ENCODE data around the gene PANK3.

PANK3 gene

DNA sequence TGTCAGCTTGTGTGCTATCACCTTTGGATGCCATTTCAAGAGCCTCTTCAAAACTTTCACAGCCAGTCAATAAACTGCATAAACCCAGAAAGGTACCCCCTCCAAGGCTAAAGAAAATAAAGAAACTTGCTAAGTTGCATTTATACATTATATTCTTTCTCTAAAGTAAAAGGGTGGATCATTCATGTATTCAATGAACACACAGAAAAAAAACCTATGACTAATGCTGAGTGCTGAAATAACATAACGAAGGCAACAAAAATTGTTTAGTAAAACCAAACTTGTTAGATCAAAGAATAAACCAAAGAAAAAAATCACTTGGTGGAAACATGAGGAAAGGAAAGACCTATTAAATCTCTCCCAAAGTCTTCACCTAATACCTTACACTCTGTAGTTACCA is 15.2 kb downstream of the PANK3 start:
- ChIA-PET POLR2A (no interaction called here), CTCF (no interaction called here)
- DNase-seq (ENCODE audit: extremely low spot score), result no peak
- TF ChIP-seq, protein P1, sequence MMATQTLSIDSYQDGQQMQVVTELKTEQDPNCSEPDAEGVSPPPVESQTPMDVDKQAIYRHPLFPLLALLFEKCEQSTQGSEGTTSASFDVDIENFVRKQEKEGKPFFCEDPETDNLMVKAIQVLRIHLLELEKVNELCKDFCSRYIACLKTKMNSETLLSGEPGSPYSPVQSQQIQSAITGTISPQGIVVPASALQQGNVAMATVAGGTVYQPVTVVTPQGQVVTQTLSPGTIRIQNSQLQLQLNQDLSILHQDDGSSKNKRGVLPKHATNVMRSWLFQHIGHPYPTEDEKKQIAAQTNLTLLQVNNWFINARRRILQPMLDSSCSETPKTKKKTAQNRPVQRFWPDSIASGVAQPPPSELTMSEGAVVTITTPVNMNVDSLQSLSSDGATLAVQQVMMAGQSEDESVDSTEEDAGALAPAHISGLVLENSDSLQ (IDR thresholded peaks at IDR 0.05), result no peak
- no peak for TF ChIP-seq SP1 (IDR thresholded peaks at IDR 0.05)
- no peak for TF ChIP-seq L3MBTL2 (conservative IDR thresholded peaks at IDR 0.05)
- TF ChIP-seq FOXM1 (IDR thresholded peaks at IDR 0.05; ENCODE audit: borderline replicate concordance), result no peak
- no peak for TF ChIP-seq TARDBP (IDR thresholded peaks at IDR 0.05)
- TF ChIP-seq ELF4 (IDR thresholded peaks at IDR 0.05), result no peak
- TF ChIP-seq SUZ12 (IDR thresholded peaks at IDR 0.05), result no peak
- no peak for TF ChIP-seq ZNF384 (IDR thresholded peaks at IDR 0.05)
- no peak for TF ChIP-seq CTBP1 (IDR thresholded peaks at IDR 0.05; ENCODE audit: borderline replicate concordance)
- no peak for TF ChIP-seq FOXA1 (IDR thresholded peaks at IDR 0.05)
- no peak for TF ChIP-seq HDGF (IDR thresholded peaks at IDR 0.05; ENCODE audit: borderline replicate concordance)
- no peak for TF ChIP-seq FOXK2 (IDR thresholded peaks at IDR 0.05)
- TF ChIP-seq NFRKB (IDR thresholded peaks at IDR 0.05), result no peak
- no peak for TF ChIP-seq BHLHE40 (IDR thresholded peaks at IDR 0.05; ENCODE audit: borderline replicate concordance)

DNA sequence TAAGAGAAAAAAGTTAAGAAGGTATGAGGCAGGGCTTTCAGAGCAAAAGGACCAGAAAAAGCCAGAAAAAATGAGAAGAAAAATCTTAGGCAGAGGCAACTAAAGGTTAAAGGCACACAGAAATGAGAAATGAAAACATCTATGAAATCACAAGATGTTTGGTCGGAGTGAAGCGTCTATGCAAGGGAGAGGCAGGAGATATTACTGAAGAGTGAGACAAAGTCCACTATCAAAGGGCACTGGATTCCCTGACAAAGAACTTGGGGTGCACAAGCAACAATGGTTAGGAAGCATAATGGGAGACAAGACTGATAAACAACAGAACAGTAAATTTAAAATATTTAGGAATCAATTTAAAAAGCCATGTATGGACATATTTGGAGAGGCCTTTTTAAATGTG is 16.9 kb downstream of the PANK3 start:
- TF ChIP-seq, protein P1 (IDR thresholded peaks at IDR 0.05), result no peak
- TF ChIP-seq TARDBP (IDR thresholded peaks at IDR 0.05) (no peak), L3MBTL2 (conservative IDR thresholded peaks at IDR 0.05) (no peak), SP1 (IDR thresholded peaks at IDR 0.05) (no peak), SUZ12 (IDR thresholded peaks at IDR 0.05) (no peak), FOXM1 (IDR thresholded peaks at IDR 0.05; ENCODE audit: borderline replicate concordance) (no peak), FOXA1 (IDR thresholded peaks at IDR 0.05) (no peak), ARNT (IDR thresholded peaks at IDR 0.05) (no peak), NFRKB (IDR thresholded peaks at IDR 0.05) (no peak), LEF1 (IDR thresholded peaks at IDR 0.05; ENCODE audit: borderline replicate concordance) (no peak), HDGF (IDR thresholded peaks at IDR 0.05; ENCODE audit: borderline replicate concordance) (no peak), ELF4 (IDR thresholded peaks at IDR 0.05) (no peak), ZNF384 (IDR thresholded peaks at IDR 0.05) (no peak), BHLHE40 (IDR thresholded peaks at IDR 0.05; ENCODE audit: borderline replicate concordance) (no peak), CTBP1 (IDR thresholded peaks at IDR 0.05; ENCODE audit: borderline replicate concordance) (no peak), FOXK2 (IDR thresholded peaks at IDR 0.05) (no peak)
- no peak for DNase-seq (ENCODE audit: extremely low spot score)
- POLR2A ChIA-PET, result no interaction called here
- CTCF ChIA-PET, result no interaction called here

DNA sequence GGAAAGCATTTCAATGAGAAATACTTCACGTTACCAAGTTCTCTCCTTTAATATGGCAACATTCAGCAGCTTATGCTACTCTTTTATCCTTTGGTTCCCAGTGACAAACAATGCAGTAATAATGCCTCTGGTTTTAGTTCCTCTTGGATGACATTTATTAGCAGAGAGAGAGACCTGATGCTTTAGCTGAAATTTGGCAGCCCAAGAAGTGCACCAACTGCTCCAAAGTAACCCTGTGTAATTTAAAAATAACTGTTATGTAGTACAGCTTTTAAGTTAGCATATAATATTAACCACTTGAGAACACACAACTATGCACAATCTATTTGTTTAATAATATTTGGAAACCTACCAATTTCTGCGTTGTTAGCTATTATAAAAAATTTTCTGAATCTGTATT is 21.8 kb downstream of the PANK3 start:
- CTCF ChIA-PET, result no interaction called here
- POLR2A ChIA-PET, result interaction anchor here (1.2 kb wide), 1 partner anchor 22 kb away, joined by 3 read pairs; the partner anchor contains the start of gene PANK3
- DNase-seq (ENCODE audit: extremely low spot score), result no peak
- no peak for TF ChIP-seq LEF1 (IDR thresholded peaks at IDR 0.05; ENCODE audit: borderline replicate concordance)
- no peak for TF ChIP-seq L3MBTL2 (conservative IDR thresholded peaks at IDR 0.05)
- no peak for TF ChIP-seq BHLHE40 (IDR thresholded peaks at IDR 0.05; ENCODE audit: borderline replicate concordance)
- no peak for TF ChIP-seq FOXM1 (IDR thresholded peaks at IDR 0.05; ENCODE audit: borderline replicate concordance)
- TF ChIP-seq SUZ12 (IDR thresholded peaks at IDR 0.05), result no peak
- no peak for TF ChIP-seq CTBP1 (IDR thresholded peaks at IDR 0.05; ENCODE audit: borderline replicate concordance)
- TF ChIP-seq NFRKB (IDR thresholded peaks at IDR 0.05), result no peak
- TF ChIP-seq FOXA1 (IDR thresholded peaks at IDR 0.05), result no peak
- no peak for TF ChIP-seq ELF4 (IDR thresholded peaks at IDR 0.05)
- TF ChIP-seq ARNT (IDR thresholded peaks at IDR 0.05), result no peak
- TF ChIP-seq ZNF384 (IDR thresholded peaks at IDR 0.05), result no peak
- TF ChIP-seq SP1 (IDR thresholded peaks at IDR 0.05), result no peak
- no peak for TF ChIP-seq FOXK2 (IDR thresholded peaks at IDR 0.05)
- TF ChIP-seq HDGF (IDR thresholded peaks at IDR 0.05; ENCODE audit: borderline replicate concordance), result no peak
- TF ChIP-seq TARDBP (IDR thresholded peaks at IDR 0.05), result no peak
- TF ChIP-seq, protein P1 (IDR thresholded peaks at IDR 0.05), result no peak

DNA sequence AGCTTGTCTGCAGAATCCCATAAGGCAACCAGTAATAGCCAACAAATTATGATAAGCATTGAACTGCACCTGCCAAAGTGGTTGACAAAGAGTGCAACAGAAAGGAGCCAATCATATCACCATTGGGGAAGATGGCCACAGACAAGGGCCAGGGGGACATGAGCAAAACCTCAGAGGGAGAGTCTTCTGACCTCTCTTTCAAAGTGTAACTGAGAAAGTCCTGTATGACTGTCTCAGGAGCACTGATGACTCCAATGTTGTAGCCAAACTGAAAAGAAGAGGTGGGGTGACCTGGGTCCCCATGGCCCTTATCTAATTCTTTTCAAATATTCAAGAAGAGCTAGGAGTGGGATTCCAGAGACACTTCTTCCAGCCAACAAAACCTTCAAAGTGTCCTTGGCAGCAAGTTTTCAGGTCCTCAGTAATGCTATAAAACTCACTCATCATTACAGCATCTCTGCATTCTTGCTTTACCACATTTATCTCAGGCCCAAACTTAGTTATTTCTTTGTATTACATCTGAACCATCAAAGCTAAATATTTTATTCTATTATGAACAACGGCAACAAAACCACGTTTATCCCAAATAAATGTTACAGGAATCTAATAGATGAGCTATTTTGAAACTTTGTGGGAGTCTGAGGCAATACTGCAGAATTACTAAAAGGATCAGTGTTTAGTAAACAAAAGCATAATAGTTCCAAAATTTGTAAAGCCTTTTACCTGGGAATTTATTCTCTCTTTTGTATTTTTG is 25.6 kb downstream of the PANK3 start:
- POLR2A ChIA-PET, result interaction anchor here (0.7 kb wide), 1 partner anchor 291 kb away, joined by 3 read pairs; no protein-coding TSS in a partner anchor
- DNase-seq (ENCODE audit: extremely low spot score), result no peak
- CTCF ChIA-PET, result no interaction called here
- no peak for TF ChIP-seq CTBP1 (IDR thresholded peaks at IDR 0.05; ENCODE audit: borderline replicate concordance)
- TF ChIP-seq L3MBTL2 (conservative IDR thresholded peaks at IDR 0.05), result no peak
- TF ChIP-seq SP1 (IDR thresholded peaks at IDR 0.05), result no peak

DNA sequence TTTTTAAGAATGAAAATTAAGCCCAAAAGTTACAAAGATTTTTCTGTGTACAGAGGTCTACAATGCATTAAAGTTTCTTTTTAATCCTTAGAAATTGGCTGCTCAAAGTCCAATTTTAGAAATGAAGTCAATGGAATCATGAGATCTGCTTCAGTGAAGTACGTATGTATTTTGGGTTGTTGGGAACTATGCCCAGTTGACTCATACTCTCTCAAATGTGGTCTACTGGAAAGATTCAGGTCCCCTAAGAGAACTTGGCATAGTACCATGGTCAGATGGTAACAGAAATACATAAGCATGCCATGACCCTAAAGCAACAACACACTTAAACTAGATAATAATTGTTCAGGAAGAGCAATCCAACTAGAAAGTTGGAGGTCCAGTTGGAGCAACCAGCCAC is 27.0 kb downstream of the PANK3 start:
- TF ChIP-seq SUZ12 (IDR thresholded peaks at IDR 0.05) (no peak), CTBP1 (IDR thresholded peaks at IDR 0.05; ENCODE audit: borderline replicate concordance) (no peak), BHLHE40 (IDR thresholded peaks at IDR 0.05; ENCODE audit: borderline replicate concordance) (no peak), ZNF384 (IDR thresholded peaks at IDR 0.05) (no peak), HDGF (IDR thresholded peaks at IDR 0.05; ENCODE audit: borderline replicate concordance) (no peak)
- TF ChIP-seq, protein P1 (IDR thresholded peaks at IDR 0.05), result no peak
- ChIA-PET POLR2A (no interaction called here), CTCF (no interaction called here)
- no peak for DNase-seq (ENCODE audit: extremely low spot score)

All from HEK293T (cell line).